HG02642 (cell line): ENCODE data around the gene NEK4.

Experiments used
- ATAC-seq: cut with Tn5 transposase; IDR thresholded peaks from one replicate; pipeline ENCODE4 v1.9.1; 2021; ENCODE audit warnings: mild to moderate bottlenecking; ENCODE audit not compliant: unreplicated experiment, poor library complexity

The NEK4 gene

GRCh38 chr3:52793702-52794611 lies 23.2 kb upstream of the NEK4 start:
- ATAC-seq, result no peak

GRCh38 chr3:52792961-52793695 lies 22.4 kb upstream of the NEK4 start:
- no peak for ATAC-seq

- ATAC-seq, result no peak
Observed at GRCh38 chr3:52792413-52792812, 21.7 kb upstream of the NEK4 start.

GRCh38 chr3:52791928-52792327 lies 21.2 kb upstream of the NEK4 start:
- no peak for ATAC-seq

- no peak for ATAC-seq
Observed at GRCh38 chr3:52791366-52791765, 20.6 kb upstream of the NEK4 start.

GRCh38 chr3:52790741-52791140 lies 20.0 kb upstream of the NEK4 start:
- ATAC-seq, result no peak

- ATAC-seq, result no peak
Observed at GRCh38 chr3:52790337-52790736, 19.6 kb upstream of the NEK4 start.

GRCh38 chr3:52789746-52790040 lies 19.0 kb upstream of the NEK4 start:
- no peak for ATAC-seq

- ATAC-seq, result no peak
Observed at GRCh38 chr3:52788890-52789745, 18.4 kb upstream of the NEK4 start.

- no peak for ATAC-seq
Observed at GRCh38 chr3:52787672-52788625, 17.2 kb upstream of the NEK4 start.

GRCh38 chr3:52787246-52787645 lies 16.5 kb upstream of the NEK4 start:
- ATAC-seq, result no peak

GRCh38 chr3:52786330-52787215 lies 15.8 kb upstream of the NEK4 start:
- ATAC-seq, result no peak

GRCh38 chr3:52784931-52785590 lies 14.3 kb upstream of the NEK4 start:
- no peak for ATAC-seq

- ATAC-seq, result no peak
Observed at GRCh38 chr3:52784021-52784621, 13.4 kb upstream of the NEK4 start.

- ATAC-seq, result no peak
Observed at GRCh38 chr3:52783211-52783555, 12.4 kb upstream of the NEK4 start.

GRCh38 chr3:52782412-52783210 lies 11.9 kb upstream of the NEK4 start:
- no peak for ATAC-seq

- ATAC-seq, result no peak
Observed at GRCh38 chr3:52781741-52782140, 11.0 kb upstream of the NEK4 start.
